ENCODE measurements around the gene BIRC2. TPM values are rescaled to one million over a fixed set of nuclear protein-coding genes. Genes with fewer than 3 reads are reported as not detected.

Gene BIRC2
- total and polyA plus RNA-seq, 9 of the 15 experiments (the other 6 are each of a cell fraction or from before 2014, with no cell fraction given): 14.3 to 45.9 (median 20.7) TPM

DNA sequence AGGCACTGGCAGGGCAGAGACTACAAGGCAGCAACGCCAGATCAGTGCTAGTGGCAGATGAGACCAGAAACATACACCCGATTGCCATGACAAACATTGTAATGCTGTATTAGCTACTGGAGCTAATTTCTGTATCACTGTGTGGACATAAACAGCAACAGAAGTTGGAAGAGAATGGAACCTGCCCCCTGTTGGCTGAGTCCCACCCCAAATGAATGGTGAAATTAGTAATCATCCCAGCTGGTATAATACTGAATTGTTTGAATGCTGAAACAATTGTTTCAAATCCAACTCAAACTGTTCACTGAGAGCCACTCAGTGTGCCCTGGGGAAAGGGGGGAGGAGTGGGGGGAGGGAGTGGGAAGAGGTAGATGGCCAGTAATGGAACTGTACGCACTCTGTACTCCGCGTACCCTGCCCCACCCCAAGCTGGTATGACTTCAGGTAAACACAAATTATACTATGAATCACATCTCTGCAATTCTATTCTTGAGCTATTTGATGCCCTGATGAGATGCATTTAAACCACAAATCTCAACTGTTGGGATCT, 40.9 kb upstream of the BIRC2 start:
- DNase-seq (ENCODE audit: extremely low read depth in 1 of 4, low spot score in 3 of 4) (no peak), ATAC-seq (no peak), FAIRE-seq (no peak)
- Histone ChIP-seq H3K4me2 (ENCODE audit: insufficient read depth, low read length) (no peak overlapping the region), H4K20me1 (replicated peaks; ENCODE audit: control insufficient read depth, insufficient read depth, low read length) (no peaks in the 10 kb centered on the region), H3K4me3 (no peak overlapping the region), H3K27ac (ENCODE audit: extremely low read depth, low read depth, low read length) (no peak overlapping the region), H3K4me1 (replicated peaks in 1 of 2; ENCODE audit: control insufficient read depth in 2 of 2, insufficient read depth in 2 of 2, low read length in 2 of 2) (peaks cover 0 to 16% of the 10 kb centered on the region in 2 experiments; a peak in 1 of 5 replicates), H3K79me2 (ENCODE audit: control insufficient read depth, insufficient read depth, low read length) (no peaks in the 10 kb centered on the region), H2AFZ (ENCODE audit: low read depth, low read length) (0 out of 2 replicates have a peak overlapping the region, but pooled peaks have one; percentile 31), H3K36me3 (ENCODE audit: control insufficient read depth, insufficient read depth, low read length) (no peaks in the 10 kb centered on the region), H3K9me3 (replicated peaks; ENCODE audit: control insufficient read depth, insufficient read depth, low read depth, low read length) (no peaks in the 10 kb centered on the region), H3K9me1 (ENCODE audit: control insufficient read depth, insufficient read depth, low read length) (no peaks in the 10 kb centered on the region), H3K27me3 (ENCODE audit: control insufficient read depth in 2 of 2, insufficient read depth in 2 of 2, low read length in 2 of 2) (no peaks in the 10 kb centered on the region; a peak in 1 of 5 replicates), H3K9ac (ENCODE audit: insufficient read depth in 1 of 2, low read depth in 2 of 2, low read length in 2 of 2) (no peak overlapping the region)
- intact Hi-C loops (cut with micrococcal nuclease): no loop called here
- CTCF ChIA-PET (ENCODE audit: low intra/inter-chr PET ratio): no interaction called here
- 0 out of 2 replicates have a peak, but pooled peaks have one; percentile 3 for TF ChIP-seq MAFG (tag; conservative IDR thresholded peaks at IDR 0.05)
- no peak for TF ChIP-seq ZNF79 (CRISPR knock-in tag; IDR thresholded peaks at IDR 0.05; ENCODE audit: low read depth)
- no TSS peak for BruUV-seq (replicated peaks)
- in situ Hi-C loops (cut with MboI): no loop called here
- POLR2A ChIA-PET: interaction anchor here (0.6 kb wide), 1 partner anchor 158 kb away, joined by 4 read pairs; no protein-coding TSS in a partner anchor
- WGBS (ENCODE audit: insufficient coverage, low coverage, missing lambda C conversion rate): 30% methylated on average over 5 of the region's 5 CpGs

DNA sequence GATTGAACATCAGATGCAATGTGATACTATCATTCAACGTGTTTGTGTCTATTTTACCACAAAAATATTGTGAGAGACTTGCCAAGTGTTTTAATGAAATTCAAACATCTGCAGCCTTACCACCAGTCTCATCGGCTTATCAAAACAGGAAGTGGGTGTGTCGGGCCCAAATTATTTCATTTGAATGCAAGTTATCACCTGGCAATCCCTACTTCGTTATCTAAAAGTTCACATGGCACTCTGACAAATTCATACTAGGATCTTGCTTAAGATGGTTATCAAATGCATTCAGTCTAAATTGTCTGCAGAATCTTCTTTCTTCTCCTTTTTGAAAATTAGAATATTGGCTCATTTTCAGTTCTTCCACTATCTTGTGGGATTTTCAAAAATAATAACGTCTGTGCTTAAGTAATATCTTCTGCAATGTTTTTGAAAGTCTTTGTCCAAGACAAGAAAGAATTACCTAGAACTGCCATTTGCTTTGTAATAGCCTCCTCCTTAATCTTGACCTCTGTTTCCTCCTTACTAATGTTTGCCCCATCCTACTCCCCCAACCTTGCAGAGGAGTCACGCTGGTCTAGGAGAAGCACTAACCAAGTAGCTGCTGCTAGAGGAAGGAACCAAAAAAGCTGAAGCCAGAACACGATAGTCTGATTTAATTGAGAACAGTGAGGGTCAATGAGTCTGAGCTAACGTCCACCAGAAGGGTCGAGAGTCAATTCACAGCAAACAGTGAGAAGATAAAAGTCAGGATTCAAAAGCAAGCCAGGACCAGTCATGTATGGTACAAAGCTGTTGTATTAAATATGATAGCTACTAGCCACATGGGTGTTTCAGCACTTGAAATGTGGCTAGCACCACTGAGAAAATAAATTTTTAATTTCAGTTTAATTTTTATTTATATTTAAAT, 39.9 kb upstream of the BIRC2 start:
- ATAC-seq (no peak), FAIRE-seq (peak; percentile 46), DNase-seq (ENCODE audit: extremely low read depth in 1 of 4, low spot score in 3 of 4) (no peak)
- H3K4me1 ChIP-seq (replicated peaks in 1 of 2; ENCODE audit: control insufficient read depth in 2 of 2, insufficient read depth in 2 of 2, low read length in 2 of 2): peaks cover 0 to 16% of the 10 kb centered on the region in 2 experiments; a peak in 1 of 5 replicates
- no peak overlapping the region for H3K27ac ChIP-seq (ENCODE audit: extremely low read depth, low read depth, low read length)
- ChIA-PET POLR2A (no interaction called here), CTCF (ENCODE audit: low intra/inter-chr PET ratio) (no interaction called here)
- H3K9me1 ChIP-seq (ENCODE audit: control insufficient read depth, insufficient read depth, low read length): no peaks in the 10 kb centered on the region
- no peaks in the 10 kb centered on the region for H4K20me1 ChIP-seq (replicated peaks; ENCODE audit: control insufficient read depth, insufficient read depth, low read length)
- in situ Hi-C loops (cut with MboI) (no loop called here), intact Hi-C loops (cut with micrococcal nuclease) (no loop called here)
- no peaks in the 10 kb centered on the region for H3K79me2 ChIP-seq (ENCODE audit: control insufficient read depth, insufficient read depth, low read length)
- 5% methylated on average over 9 of the region's 9 CpGs for WGBS (ENCODE audit: insufficient coverage, low coverage, missing lambda C conversion rate)
- no TSS peak for BruUV-seq (replicated peaks)
- H3K9ac ChIP-seq (ENCODE audit: insufficient read depth in 1 of 2, low read depth in 2 of 2, low read length in 2 of 2): no peak overlapping the region
- H3K4me3 ChIP-seq: no peak overlapping the region
- no peaks in the 10 kb centered on the region for H3K36me3 ChIP-seq (ENCODE audit: control insufficient read depth, insufficient read depth, low read length)
- H3K9me3 ChIP-seq (replicated peaks; ENCODE audit: control insufficient read depth, insufficient read depth, low read depth, low read length): no peaks in the 10 kb centered on the region
- no peak overlapping the region for H2AFZ ChIP-seq (ENCODE audit: low read depth, low read length)
- no peaks in the 10 kb centered on the region; a peak in 1 of 5 replicates for H3K27me3 ChIP-seq (ENCODE audit: control insufficient read depth in 2 of 2, insufficient read depth in 2 of 2, low read length in 2 of 2)
- H3K4me2 ChIP-seq (ENCODE audit: insufficient read depth, low read length): no peak overlapping the region
- no peak for TF ChIP-seq NFYB (IDR thresholded peaks at IDR 0.05; ENCODE audit: extremely low read depth, insufficient read length)
- TF ChIP-seq CBX8 (IDR thresholded peaks at IDR 0.05; ENCODE audit: borderline replicate concordance, extremely low read depth, low read depth, low read length, poor library complexity, severe bottlenecking): no peak
- TF ChIP-seq PPARD (CRISPR knock-in tag; IDR thresholded peaks at IDR 0.05): no peak
- TF ChIP-seq, protein P1, sequence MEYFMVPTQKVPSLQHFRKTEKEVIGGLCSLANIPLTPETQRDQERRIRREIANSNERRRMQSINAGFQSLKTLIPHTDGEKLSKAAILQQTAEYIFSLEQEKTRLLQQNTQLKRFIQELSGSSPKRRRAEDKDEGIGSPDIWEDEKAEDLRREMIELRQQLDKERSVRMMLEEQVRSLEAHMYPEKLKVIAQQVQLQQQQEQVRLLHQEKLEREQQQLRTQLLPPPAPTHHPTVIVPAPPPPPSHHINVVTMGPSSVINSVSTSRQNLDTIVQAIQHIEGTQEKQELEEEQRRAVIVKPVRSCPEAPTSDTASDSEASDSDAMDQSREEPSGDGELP (CRISPR knock-in tag; IDR thresholded peaks at IDR 0.05; ENCODE audit: borderline replicate concordance): no peak
- no peak for TF ChIP-seq RUNX1 (IDR thresholded peaks at IDR 0.05; ENCODE audit: low read depth)

Measured in K562 (cell line).